SH-SY5Y (cell line): Measurements from ENCODE around the gene HOMER1.

Source experiments
- GATA2 ChIP-seq: IDR thresholded peaks from 2 replicates; pipeline ENCODE4 v1.6.1; 2011; ENCODE audit warnings: mild to moderate bottlenecking, low read depth, low read length
- GATA3 ChIP-seq: IDR thresholded peaks from 2 replicates; pipeline ENCODE4 v1.6.1; 2011; ENCODE audit warnings: low read depth, mild to moderate bottlenecking, low read length, moderate library complexity

The HOMER1 gene

DNA sequence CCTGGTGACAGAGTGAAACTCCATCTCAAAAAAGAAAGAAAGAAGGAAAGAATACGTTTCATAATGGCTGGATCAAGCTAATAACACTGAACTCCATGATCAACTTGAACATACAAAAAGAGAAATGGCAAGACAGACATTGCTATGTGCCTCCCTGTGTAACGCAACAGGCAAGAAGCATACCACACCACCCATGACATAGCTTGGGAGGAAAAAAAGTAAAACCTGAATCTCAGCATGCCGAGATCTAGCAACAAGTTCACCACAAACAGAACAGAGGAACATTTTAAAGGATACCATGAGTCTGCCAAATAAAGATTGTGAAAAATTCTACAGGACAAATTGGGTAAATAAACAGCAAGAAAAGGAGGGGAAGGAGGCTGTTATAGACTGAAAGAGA, 26.7 kb downstream of the HOMER1 start:
- TF ChIP-seq GATA2: no peak
- no peak for TF ChIP-seq GATA3

DNA sequence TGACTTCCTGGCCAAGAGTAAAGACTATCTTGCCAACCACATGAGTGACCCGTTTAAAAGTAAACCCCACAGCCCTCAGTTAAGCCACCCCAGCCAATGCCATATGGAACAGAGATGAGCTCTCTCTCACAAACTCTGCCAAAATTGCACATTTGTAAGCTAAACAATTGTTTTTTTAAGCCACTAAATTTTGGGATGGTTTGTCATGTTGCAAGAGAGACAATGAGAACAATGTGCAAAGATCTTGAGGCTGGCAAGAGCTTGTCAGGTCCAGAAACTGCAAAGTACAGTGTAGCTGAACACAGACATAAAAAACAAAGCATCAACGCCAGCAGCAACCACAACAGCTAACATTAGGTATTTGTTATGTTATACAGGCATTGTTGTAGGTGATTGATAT, 27.8 kb downstream of the HOMER1 start:
- TF ChIP-seq GATA2 (no peak), GATA3 (no peak)

DNA sequence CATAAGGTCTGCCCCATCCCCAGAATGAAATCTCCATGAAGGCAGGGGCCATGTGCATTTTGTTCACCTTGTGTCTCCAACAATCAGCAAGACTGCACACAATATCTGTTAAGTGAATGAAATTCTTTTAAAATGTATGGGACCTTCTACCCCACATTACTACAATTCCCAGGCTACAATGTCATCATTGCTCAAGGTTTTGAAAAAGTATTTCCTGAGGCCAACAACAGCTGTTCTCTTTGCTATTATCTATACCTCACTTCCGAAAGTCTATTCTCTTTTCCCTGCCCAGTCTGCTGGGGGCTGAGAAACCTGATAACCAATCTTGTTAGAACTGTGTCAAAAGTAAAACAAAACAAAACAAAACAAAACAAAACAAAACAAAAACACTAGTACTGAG, 29.2 kb downstream of the HOMER1 start:
- TF ChIP-seq GATA3: no peak
- no peak for TF ChIP-seq GATA2

DNA sequence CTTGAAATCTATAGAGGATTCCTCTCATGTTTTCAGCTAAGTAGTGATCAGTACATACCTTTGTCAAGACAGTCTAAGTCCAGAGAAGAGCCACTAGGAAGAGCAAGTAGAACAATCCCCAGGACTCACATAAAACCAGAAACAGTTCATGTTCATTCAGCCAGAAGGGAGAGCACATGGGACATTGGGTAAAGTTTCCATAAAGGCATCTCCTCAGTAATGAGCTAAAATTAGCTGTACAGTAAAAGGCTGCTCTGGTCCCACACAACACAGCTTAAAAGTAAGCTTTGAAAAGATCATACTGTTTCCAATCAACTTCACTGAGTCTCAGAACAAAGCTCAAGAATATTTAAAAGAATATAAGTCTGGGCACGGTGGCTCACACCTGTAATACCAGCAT, 32.4 kb downstream of the HOMER1 start:
- TF ChIP-seq GATA3 (no peak), GATA2 (no peak)

DNA sequence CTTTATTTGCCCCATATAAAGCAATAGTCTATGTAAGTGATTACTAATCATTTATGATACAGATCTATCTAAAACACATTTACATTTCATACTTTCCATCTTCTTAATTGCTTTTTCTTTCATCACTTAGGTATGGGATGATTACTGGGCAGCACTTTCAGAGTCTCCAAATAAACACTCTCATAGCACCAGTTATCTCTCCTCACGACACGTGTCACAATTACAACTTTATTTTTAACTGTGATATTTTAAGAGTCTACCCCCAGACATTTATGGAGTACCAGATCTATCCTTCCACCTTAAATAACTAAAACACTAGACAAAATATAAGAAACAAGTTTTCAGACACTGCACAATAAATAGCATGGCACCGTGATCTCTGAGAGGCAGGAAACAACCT, 32.9 kb downstream of the HOMER1 start:
- TF ChIP-seq GATA2: no peak
- no peak for TF ChIP-seq GATA3

DNA sequence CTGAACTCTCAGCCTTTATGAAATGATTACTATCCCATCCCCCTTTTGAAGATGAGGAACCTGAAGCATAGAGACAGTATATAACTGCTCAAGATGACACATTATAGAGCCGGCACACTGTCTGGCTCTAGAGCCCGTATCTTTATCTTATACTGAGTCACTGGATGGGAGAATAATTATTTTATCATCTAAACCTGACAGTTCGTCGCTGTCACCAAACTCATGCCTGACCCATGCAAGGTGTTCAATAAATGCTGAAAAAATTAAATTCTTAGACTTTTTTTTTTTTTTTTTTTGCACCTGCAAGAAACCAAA, 38.8 kb downstream of the HOMER1 start:
- no peak for TF ChIP-seq GATA2
- TF ChIP-seq GATA3: no peak

DNA sequence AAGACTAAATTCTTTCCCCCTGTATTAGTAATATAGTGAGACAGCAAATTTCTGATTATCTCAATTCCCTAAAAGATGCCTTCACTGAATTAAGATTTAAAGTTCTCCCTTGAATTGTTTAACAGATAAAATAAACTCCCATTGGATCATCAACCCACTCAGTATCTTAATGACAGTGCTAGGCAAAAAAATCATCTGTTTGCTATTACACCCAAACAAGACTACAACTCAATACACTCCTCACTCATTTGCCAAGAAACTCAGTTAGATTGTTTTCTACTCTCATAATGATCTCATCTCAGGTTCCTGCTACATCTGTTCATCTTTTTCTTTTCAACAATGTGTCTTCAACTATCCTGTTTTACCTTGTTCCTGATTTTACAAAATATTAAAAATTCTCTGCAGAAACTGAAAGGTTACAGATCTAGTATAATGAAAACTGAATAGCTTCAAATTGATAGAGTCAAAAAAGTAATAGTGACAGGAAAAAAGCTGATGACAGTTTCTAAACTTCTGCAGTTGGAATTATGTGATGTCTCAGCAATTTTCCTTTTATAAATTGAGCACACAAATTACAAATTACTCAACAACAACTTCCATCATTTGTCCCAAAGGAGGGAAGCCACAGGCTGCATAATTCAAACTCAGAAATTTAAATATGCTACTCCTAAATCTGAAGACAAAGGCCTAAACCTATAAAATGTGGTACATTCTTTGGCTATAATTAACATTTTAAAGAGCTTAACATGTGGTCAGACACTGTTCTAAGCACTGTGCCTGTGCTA, 39.4 kb downstream of the HOMER1 start:
- TF ChIP-seq GATA3 (no peak), GATA2 (no peak)

DNA sequence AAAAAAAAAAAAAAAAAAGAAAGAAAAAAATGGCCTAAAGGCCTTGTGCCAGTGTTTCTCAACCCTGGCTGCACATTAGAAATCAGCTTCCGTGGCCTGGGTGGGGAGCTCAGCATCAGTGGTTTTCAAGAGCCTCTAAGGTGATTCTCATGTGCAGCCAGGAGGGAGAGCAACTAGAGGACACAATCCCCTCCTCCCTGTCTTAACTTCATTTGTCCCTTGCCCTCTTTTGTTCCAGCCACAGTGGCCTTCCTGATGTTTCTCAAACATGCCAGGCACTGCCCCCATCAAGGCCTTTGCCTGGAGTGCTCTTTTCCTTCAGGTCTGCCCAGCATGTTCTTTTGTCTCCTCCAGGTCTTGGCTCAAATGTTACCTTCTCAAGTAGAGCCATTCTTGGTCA, 42.4 kb downstream of the HOMER1 start:
- TF ChIP-seq GATA2 (no peak), GATA3 (no peak)

DNA sequence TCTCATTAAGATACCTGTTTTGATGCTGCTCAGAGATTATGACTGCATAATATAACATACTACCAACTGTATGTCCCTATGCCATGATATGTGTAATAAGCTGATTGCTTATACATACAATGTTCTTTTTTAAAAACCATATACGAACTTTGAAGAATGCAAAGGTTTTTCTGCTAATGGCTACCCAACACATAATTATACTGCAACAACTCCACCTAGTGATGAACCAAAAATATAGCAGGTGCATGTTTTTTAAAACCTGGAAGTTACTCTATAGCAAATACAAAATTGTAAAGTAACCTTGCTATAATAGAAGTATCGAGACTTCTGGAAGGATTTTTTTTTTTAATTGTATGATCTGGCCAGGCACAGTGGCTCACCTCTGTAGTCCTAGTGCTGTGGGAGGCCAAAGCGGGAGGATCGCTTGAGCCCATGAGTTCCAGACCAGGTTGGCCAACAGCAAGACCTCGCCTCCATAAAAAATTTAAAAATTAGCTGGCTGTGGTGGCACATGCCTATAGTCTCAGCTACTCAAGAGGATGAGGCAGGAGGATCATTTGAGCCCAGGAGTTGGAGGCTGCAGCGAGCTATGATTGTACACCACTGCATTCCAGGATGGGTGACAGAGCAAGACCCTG, 49.1 kb downstream of the HOMER1 start:
- no peak for TF ChIP-seq GATA2
- TF ChIP-seq GATA3: no peak

DNA sequence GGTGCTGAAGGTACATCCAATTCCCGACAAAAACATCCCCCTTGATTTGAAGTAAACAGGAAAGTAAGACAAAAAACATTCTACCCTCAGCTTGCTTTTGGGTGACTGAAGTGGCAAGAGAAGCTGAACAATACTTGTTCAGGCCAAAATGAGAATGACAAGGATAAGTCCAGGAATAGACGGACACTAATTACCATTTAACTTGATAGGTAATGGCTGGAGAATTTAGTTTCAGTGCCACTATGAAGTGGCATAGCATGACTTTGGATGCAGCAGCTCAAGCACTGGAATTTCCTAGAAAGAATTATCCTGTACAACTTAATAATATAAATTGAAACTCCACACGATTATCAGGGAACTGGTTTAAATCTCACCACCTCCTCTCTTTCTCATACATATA, 49.7 kb downstream of the HOMER1 start:
- TF ChIP-seq GATA3 (no peak), GATA2 (no peak)

DNA sequence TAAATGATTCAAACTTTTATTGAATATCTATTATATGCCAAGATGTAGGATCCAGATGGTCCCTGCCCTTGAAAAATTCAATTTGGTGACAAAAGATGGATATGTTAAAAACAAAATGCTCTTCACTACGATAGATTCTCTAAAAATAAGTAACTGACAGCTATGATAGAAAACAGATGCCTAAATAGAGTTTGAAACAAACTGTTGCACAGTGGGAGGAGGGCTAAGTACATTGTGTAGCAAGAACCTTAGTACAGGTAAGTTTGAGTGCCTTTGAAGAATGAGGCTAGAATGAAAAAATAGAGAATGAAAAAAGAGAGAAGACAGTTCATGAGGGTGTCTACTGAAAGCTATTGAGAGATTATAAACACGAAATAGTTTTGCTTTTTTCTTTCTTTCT, 54.3 kb downstream of the HOMER1 start:
- TF ChIP-seq GATA3: no peak
- TF ChIP-seq GATA2: no peak

DNA sequence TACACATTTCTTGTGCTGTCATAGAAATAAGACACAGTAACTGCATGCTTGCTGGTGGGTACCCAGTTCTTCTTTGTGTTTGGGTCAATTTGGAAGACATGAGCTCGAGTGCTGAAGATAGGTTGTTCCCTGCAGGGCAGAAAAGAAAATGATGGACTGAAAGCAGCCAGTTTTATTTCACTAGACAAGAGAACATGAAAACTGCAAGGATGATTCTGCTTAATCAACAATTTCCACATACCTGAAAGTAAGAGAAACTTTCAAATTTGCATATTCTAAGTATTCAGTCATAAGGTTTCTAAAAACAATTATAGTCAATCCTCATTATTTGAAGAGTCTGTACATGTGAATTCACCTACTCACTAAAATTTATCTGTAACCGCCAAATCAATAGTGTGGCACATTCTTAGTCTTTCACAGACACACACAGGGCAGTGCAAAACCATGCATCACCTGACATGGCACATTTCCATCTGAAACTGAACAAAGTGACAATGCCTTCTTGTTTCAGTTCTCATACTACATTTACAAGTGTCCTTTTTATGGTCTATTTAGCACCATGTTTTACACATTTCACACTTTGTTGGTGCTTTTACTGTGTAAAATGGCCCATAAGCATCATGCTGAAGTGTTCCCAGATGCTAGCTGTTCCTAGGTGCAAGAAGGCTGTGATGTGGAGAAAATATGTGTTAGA, 56.9 kb downstream of the HOMER1 start:
- no peak for TF ChIP-seq GATA2
- no peak for TF ChIP-seq GATA3

DNA sequence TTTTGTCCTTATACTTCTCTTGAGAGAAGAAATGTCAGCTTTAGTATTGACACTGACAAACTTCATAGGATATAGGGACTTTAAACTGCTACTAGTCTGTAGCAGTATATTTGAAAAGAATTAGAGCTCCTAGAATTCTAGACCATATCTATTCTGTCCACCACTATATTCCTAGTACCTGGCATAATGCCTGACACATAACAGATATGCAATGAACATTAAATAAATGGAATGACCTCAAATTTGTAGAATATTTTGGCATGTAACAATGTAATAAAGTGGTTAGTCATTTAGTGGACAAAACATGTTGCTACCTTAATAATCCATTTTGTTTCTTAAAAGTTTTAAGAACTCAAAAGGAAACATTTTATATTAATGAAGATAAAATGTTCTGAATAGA, 57.5 kb downstream of the HOMER1 start:
- TF ChIP-seq GATA2: no peak
- no peak for TF ChIP-seq GATA3

DNA sequence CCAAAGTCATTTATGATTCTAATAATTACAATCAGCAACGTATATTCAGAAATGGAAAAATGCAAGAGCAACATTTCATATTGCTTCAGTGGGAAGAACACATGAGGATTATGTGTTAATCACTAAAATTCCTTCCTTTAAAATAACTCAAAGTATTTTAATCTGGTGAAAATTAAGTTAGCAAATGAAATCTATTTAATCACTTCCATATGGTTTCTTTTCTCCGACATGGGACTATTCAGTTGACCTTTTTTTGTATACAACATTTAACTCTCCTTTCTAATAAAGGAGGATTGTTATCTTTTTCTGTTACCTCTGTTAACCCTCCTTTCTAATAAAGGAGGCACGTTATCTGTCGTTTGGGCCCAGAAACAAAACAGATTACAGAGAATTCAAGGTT, 59.9 kb downstream of the HOMER1 start:
- TF ChIP-seq GATA3: no peak
- TF ChIP-seq GATA2: no peak

DNA sequence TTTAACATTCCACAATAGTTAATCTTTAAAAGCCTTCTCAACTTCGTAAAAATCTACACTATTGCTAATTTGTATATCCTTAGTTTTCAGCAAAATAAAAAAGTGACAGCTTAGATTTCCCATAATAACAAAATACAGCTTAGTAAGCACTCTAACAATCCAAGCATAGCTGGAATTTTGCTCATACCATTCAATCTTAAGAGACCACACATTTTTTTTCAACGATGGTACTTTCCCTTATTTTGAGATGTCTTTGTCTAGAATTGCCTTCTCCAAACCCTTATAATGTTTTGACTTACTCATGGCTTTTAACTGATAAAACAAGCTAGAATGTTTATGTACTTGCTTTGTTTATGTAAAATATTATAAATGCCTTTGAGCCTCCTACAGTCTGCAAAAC, 65.6 kb downstream of the HOMER1 start:
- TF ChIP-seq GATA2 (no peak), GATA3 (no peak)

DNA sequence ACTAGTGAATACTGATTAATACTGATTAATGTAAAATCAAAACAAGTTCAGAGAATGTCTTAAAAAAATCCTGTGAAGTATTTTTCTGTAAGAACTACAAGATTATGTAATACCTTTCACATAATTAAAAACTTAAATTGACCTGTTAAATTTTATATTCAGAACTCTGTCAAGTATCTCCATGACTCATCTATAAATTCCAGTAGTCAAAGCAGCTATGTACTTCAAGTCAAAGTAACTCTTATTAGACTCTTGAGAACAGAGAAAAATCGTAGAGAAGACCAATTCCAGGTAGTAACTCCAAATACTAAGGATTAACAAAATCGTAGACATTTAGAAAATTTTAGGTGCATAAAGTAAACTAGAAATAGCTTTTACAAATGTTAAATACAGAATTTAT, 77.1 kb downstream of the HOMER1 start:
- no peak for TF ChIP-seq GATA2
- TF ChIP-seq GATA3: no peak
